SH-SY5Y (cell line): Measurements from ENCODE around the gene FXYD4.

Experiments used
- GATA2 ChIP-seq: IDR thresholded peaks from 2 replicates; pipeline ENCODE4 v1.6.1; 2011; ENCODE audit warnings: mild to moderate bottlenecking, low read depth, low read length
- GATA3 ChIP-seq: IDR thresholded peaks from 2 replicates; pipeline ENCODE4 v1.6.1; 2011; ENCODE audit warnings: low read depth, mild to moderate bottlenecking, low read length, moderate library complexity

GRCh38 chr10:43408710-43409384, 37.4 kb downstream of the FXYD4 start, which contains the start of gene HNRNPF:
- no peak for TF ChIP-seq GATA2
- TF ChIP-seq GATA3: no peak
